GM19035 (cell line): ENCODE results near the gene B4GALT1.

ENCODE experiments used
- ATAC-seq: cut with Tn5 transposase; IDR thresholded peaks from one replicate; pipeline ENCODE4 v1.9.1; 2021; ENCODE audit not compliant: unreplicated experiment

B4GALT1 gene

GRCh38 chr9:33125461-33125860 is 41.7 kb downstream of the B4GALT1 start:
- ATAC-seq, result no peak

- peak; percentile 57 for ATAC-seq
Measured at GRCh38 chr9:33124751-33125381, 42.3 kb downstream of the B4GALT1 start.

- ATAC-seq, result no peak
Measured at GRCh38 chr9:33124046-33124445, 43.1 kb downstream of the B4GALT1 start.

- no peak for ATAC-seq
Measured at GRCh38 chr9:33123407-33124031, 43.6 kb downstream of the B4GALT1 start.

- no peak for ATAC-seq
Measured at GRCh38 chr9:33120620-33121019, 46.5 kb downstream of the B4GALT1 start.

- ATAC-seq, result no peak
Measured at GRCh38 chr9:33117796-33118195, 49.3 kb downstream of the B4GALT1 start.

GRCh38 chr9:33117306-33117705 is 49.8 kb downstream of the B4GALT1 start:
- ATAC-seq, result no peak

GRCh38 chr9:33116860-33117259 is 50.3 kb downstream of the B4GALT1 start:
- no peak for ATAC-seq

- no peak for ATAC-seq
Measured at GRCh38 chr9:33114746-33115145, 52.4 kb downstream of the B4GALT1 start.

- no peak for ATAC-seq
Measured at GRCh38 chr9:33113799-33114547, 53.2 kb downstream of the B4GALT1 start.

- ATAC-seq, result no peak
Measured at GRCh38 chr9:33112094-33112493, 55.0 kb downstream of the B4GALT1 start.

- ATAC-seq, result no peak
Measured at GRCh38 chr9:33111631-33112030, 55.5 kb downstream of the B4GALT1 start.

- no peak for ATAC-seq
Measured at GRCh38 chr9:33110686-33111085, 56.5 kb downstream of the B4GALT1 start.

- no peak for ATAC-seq
Measured at GRCh38 chr9:33109850-33110595, 57.1 kb downstream of the B4GALT1 start.

- no peak for ATAC-seq
Measured at GRCh38 chr9:33109097-33109496, 58.0 kb downstream of the B4GALT1 start.

GRCh38 chr9:33108472-33108871 is 58.7 kb downstream of the B4GALT1 start:
- no peak for ATAC-seq

- no peak for ATAC-seq
Measured at GRCh38 chr9:33107762-33108161, 59.4 kb downstream of the B4GALT1 start.

- ATAC-seq, result no peak
Measured at GRCh38 chr9:33106827-33107621, 60.1 kb downstream of the B4GALT1 start.

GRCh38 chr9:33106372-33106771 is 60.8 kb downstream of the B4GALT1 start:
- ATAC-seq, result no peak

GRCh38 chr9:33105959-33106358 is 61.2 kb downstream of the B4GALT1 start:
- no peak for ATAC-seq

- no peak for ATAC-seq
Measured at GRCh38 chr9:33105504-33105903, 61.6 kb downstream of the B4GALT1 start.
